OCI-LY1 (cell line): ENCODE data around the gene CFAP61.

Experiments used
- H2AFZ ChIP-seq: fragments of 200-600 bp; sonication (generic), shearing (Covaris generic); 2 replicates; pipeline ENCODE4 v1.6.0; 2014; ENCODE audit warnings: antibody characterized with exemption, mild to moderate bottlenecking, low read length
- H3F3A ChIP-seq: fragments of 200-600 bp; sonication (generic), shearing (Covaris generic); 2 replicates; pipeline ENCODE4 v1.6.0; 2014; ENCODE audit warnings: mild to moderate bottlenecking, antibody characterized with exemption, low read length, moderate library complexity; ENCODE audit not compliant: insufficient read depth
- H3K27ac ChIP-seq: fragments of 200-600 bp; sonication (generic); 2 replicates; pipeline ENCODE4 v1.5.1; 2014; ENCODE audit warnings: low read length, mixed run types, mild to moderate bottlenecking, low read depth; ENCODE audit not compliant: poor library complexity, severe bottlenecking
- H3K27me3 ChIP-seq: fragments of 200-600 bp; sonication (generic); 2 replicates; pipeline ENCODE4 v1.6.0; 2014; ENCODE audit warnings: antibody characterized with exemption, mild to moderate bottlenecking, low read length, moderate library complexity; ENCODE audit not compliant: insufficient read depth
- H3K36me3 ChIP-seq: fragments of 200-600 bp; sonication (generic); 2 replicates; pipeline ENCODE4 v1.6.1; 2014; ENCODE audit warnings: mild to moderate bottlenecking, antibody characterized with exemption, low read length, moderate library complexity, mixed read lengths; ENCODE audit not compliant: insufficient read depth
- H3K4me1 ChIP-seq: fragments of 200-600 bp; sonication (generic); 2 replicates; pipeline ENCODE4 v1.5.1; 2014; ENCODE audit warnings: mild to moderate bottlenecking, low read length, moderate library complexity; ENCODE audit not compliant: insufficient read depth, severe bottlenecking
- H3K4me2 ChIP-seq: fragments of 200-600 bp; sonication (generic), shearing (Covaris generic); 2 replicates; pipeline ENCODE4 v1.6.1; 2014; ENCODE audit warnings: low read length
- H3K4me3 ChIP-seq: fragments of 200-600 bp; sonication (generic); 2 replicates; pipeline ENCODE4 v1.5.1; 2014; ENCODE audit warnings: low read length, low read depth, mild to moderate bottlenecking, mixed read lengths; ENCODE audit not compliant: poor library complexity, severe bottlenecking
- H3K79me2 ChIP-seq: fragments of 200-600 bp; shearing (Covaris generic); 2 replicates; pipeline ENCODE4 v1.6.1; 2016; ENCODE audit warnings: mixed run types, low read length, mixed read lengths; ENCODE audit not compliant: insufficient read depth
- H3K9ac ChIP-seq: fragments of 200-600 bp; sonication (generic), shearing (Covaris generic); 2 replicates; pipeline ENCODE4 v1.6.1; 2014; ENCODE audit warnings: mild to moderate bottlenecking, low read length, mixed read lengths
- H3K9me2 ChIP-seq: fragments of 200-600 bp; sonication (generic), shearing (Covaris generic); 2 replicates; pipeline ENCODE4 v1.6.1; 2014; ENCODE audit warnings: low read depth, mild to moderate bottlenecking, low read length, mixed read lengths
- H3K9me3 ChIP-seq: fragments of 200-600 bp; shearing (Covaris generic); 2 replicates; pipeline ENCODE4 v1.6.1; 2014; ENCODE audit warnings: low read length, mixed read lengths
- H4K20me1 ChIP-seq: fragments of 200-600 bp; sonication (generic), shearing (Covaris generic); 2 replicates; pipeline ENCODE4 v1.6.0; 2016; ENCODE audit warnings: mild to moderate bottlenecking, low read length; ENCODE audit not compliant: insufficient read depth
- EZH2 ChIP-seq: fragments of 200-600 bp; sonication (generic), shearing (Covaris generic); IDR thresholded peaks from 2 replicates; pipeline ENCODE4 v1.8.0; 2017; ENCODE audit warnings: borderline replicate concordance, mixed run types, mild to moderate bottlenecking, antibody characterized with exemption, low read length, moderate library complexity, mixed read lengths
- TF ChIP-seq, protein P1 (sequence below): fragments of 200-600 bp; sonication (generic), shearing (Covaris generic); IDR thresholded peaks from 2 replicates; pipeline ENCODE4 v1.5.1; 2017; ENCODE audit warnings: mild to moderate bottlenecking, antibody characterized with exemption, low read length, moderate library complexity, mixed read lengths

Gene CFAP61

DNA sequence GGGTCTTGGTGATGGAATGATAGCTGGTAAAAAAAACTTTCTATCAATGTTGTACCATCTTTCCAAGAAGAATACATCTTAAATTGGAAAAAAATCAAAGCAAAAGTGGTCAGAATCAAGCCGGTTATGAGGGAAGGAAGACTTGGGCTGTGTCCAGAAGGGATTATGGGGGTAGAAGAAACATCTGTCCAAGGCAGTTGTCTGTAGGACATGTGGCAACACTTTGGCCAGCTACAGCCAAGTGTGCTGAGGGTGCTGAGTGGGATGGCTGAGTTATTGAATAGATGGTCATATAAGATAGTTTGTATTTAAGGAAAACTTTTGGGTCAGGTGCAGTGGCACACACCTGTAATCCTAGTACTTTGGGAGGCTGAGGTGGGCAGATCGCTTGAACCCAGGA, 354.0 kb downstream of the CFAP61 start:
- Histone ChIP-seq H3K4me2 (no peak overlapping the region), H3K4me3 (no peak overlapping the region), H2AFZ (no peak overlapping the region), H3K27me3 (no peaks in the 10 kb centered on the region), H3K9me2 (no peaks in the 10 kb centered on the region), H3K4me1 (no peaks in the 10 kb centered on the region), H3K9me3 (no peaks in the 10 kb centered on the region), H3K27ac (no peak overlapping the region), H3K79me2 (no peaks in the 10 kb centered on the region), H3F3A (no peaks in the 10 kb centered on the region), H3K9ac (no peak overlapping the region), H3K36me3 (no peaks in the 10 kb centered on the region), H4K20me1 (no peaks in the 10 kb centered on the region)
- no peak for TF ChIP-seq EZH2
- TF ChIP-seq, protein P1, sequence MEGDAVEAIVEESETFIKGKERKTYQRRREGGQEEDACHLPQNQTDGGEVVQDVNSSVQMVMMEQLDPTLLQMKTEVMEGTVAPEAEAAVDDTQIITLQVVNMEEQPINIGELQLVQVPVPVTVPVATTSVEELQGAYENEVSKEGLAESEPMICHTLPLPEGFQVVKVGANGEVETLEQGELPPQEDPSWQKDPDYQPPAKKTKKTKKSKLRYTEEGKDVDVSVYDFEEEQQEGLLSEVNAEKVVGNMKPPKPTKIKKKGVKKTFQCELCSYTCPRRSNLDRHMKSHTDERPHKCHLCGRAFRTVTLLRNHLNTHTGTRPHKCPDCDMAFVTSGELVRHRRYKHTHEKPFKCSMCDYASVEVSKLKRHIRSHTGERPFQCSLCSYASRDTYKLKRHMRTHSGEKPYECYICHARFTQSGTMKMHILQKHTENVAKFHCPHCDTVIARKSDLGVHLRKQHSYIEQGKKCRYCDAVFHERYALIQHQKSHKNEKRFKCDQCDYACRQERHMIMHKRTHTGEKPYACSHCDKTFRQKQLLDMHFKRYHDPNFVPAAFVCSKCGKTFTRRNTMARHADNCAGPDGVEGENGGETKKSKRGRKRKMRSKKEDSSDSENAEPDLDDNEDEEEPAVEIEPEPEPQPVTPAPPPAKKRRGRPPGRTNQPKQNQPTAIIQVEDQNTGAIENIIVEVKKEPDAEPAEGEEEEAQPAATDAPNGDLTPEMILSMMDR, result no peak

DNA sequence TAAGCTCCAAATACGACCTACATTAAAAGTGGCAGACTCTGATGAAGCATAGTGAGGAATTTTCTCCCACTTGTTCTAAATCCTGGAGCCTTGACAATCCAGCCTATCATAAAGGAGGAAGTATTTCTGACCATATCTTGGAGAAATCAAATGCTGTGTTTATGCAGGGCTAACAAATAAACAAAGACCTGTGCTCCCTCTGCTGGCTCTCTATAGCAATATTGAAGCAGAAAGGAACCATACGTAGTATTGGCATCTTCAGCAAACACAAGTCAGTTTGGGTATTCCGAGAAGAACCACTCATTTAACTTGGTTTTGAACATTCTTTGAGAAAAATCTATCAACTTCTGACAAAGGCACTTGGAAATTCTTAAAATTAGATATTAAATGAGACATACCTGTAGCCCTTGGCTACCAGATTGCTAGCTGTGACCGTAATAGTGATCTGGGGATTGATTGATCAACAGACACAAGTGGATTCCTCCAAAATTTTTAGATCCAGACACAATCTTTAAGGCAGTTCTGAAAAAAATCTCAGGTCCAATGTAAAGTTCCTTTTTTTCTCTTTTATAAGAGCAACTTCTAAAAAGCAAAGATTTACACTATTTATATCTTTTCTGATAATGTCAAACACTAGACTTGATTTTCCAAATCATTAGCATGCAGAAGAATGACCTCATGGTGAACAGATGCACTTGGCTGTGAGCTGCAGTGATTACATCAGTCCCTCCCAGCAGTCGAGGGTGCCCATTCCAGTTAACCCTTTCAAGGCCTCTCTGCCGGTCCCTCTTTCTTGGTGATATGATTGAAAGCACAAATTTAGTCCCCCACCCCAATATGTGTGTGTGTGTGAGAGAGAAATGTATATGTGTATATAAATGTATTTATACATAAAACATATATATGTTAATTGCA, 355.8 kb downstream of the CFAP61 start:
- Histone ChIP-seq H3F3A (no peaks in the 10 kb centered on the region), H3K4me3 (no peak overlapping the region), H3K27ac (no peak overlapping the region), H3K4me2 (no peak overlapping the region), H3K79me2 (no peaks in the 10 kb centered on the region), H4K20me1 (no peaks in the 10 kb centered on the region), H3K9me2 (no peaks in the 10 kb centered on the region), H3K9ac (no peak overlapping the region), H2AFZ (no peak overlapping the region), H3K4me1 (no peaks in the 10 kb centered on the region), H3K27me3 (no peaks in the 10 kb centered on the region), H3K36me3 (no peaks in the 10 kb centered on the region), H3K9me3 (no peaks in the 10 kb centered on the region)
- no peak for TF ChIP-seq EZH2
- TF ChIP-seq, protein P1, result peak; percentile 40

DNA sequence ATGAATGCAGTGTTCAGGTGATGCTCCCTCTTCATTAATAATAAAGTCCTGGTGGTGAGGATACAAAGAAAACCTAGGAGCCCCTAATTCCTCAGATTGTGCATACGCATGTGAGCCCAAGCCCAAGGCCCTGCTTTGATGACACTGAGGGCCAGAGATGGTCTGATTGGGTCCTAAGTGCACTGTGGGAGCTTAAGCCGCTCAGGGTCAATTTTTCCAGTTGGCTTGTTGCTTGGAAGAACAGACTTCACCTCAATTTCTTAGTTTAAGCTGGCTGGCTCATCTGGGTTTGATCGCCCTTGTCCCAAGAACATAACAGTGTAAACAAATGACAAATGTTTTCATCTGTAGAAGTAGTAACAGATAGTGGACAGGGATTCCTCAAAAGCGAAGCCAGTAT, 357.0 kb downstream of the CFAP61 start:
- H3K36me3 ChIP-seq, result no peaks in the 10 kb centered on the region
- no peaks in the 10 kb centered on the region for H4K20me1 ChIP-seq
- no peak overlapping the region for H3K27ac ChIP-seq
- TF ChIP-seq, protein P1, result no peak
- TF ChIP-seq EZH2, result no peak
- H3F3A ChIP-seq, result no peaks in the 10 kb centered on the region
- no peaks in the 10 kb centered on the region for H3K9me2 ChIP-seq
- no peak overlapping the region for H3K4me2 ChIP-seq
- no peaks in the 10 kb centered on the region for H3K79me2 ChIP-seq
- no peak overlapping the region for H2AFZ ChIP-seq
- H3K4me3 ChIP-seq, result no peak overlapping the region
- H3K4me1 ChIP-seq, result no peaks in the 10 kb centered on the region
- no peaks in the 10 kb centered on the region for H3K9me3 ChIP-seq
- H3K27me3 ChIP-seq, result no peaks in the 10 kb centered on the region
- no peak overlapping the region for H3K9ac ChIP-seq
